HFF-Myc (cell line): ENCODE data around the gene CPNE7.

Experiments
- DNase-seq: peaks from one replicate; pipeline ENCODE4 v3.0.0-alpha.2; 2011; ENCODE audit warnings: low read depth; ENCODE audit errors: extremely low read depth
- H3K4me3 ChIP-seq: replicated peaks from 2 replicates; pipeline ENCODE4 v1.5.1; 2011; ENCODE audit warnings: low read depth, mild to moderate bottlenecking, control low read depth, low read length
- CTCF ChIP-seq: IDR thresholded peaks from 2 replicates; pipeline ENCODE4 v1.5.1; 2012; ENCODE audit warnings: mild to moderate bottlenecking, low read depth, low read length, control low read depth; ENCODE audit errors: missing control alignments

Gene CPNE7

GRCh38 chr16:89579351-89579750 is 3.8 kb downstream of the CPNE7 start:
- no peak for DNase-seq
- no peak overlapping the region for H3K4me3 ChIP-seq
- no peak for TF ChIP-seq CTCF

GRCh38 chr16:89581045-89581695 is 5.6 kb downstream of the CPNE7 start:
- DNase-seq: peak; percentile 80
- no peak for TF ChIP-seq CTCF
- no peak overlapping the region for H3K4me3 ChIP-seq

GRCh38 chr16:89581861-89582563 is 6.5 kb downstream of the CPNE7 start:
- DNase-seq: no peak
- no peak for TF ChIP-seq CTCF
- no peak overlapping the region for H3K4me3 ChIP-seq

GRCh38 chr16:89582614-89583196 is 7.1 kb downstream of the CPNE7 start:
- TF ChIP-seq CTCF: no peak
- DNase-seq: no peak
- no peak overlapping the region for H3K4me3 ChIP-seq

GRCh38 chr16:89583197-89583894 is 7.8 kb downstream of the CPNE7 start:
- no peak for DNase-seq
- no peak overlapping the region for H3K4me3 ChIP-seq
- TF ChIP-seq CTCF: no peak

GRCh38 chr16:89583895-89584644 is 8.5 kb downstream of the CPNE7 start:
- TF ChIP-seq CTCF: no peak
- H3K4me3 ChIP-seq: no peak overlapping the region
- DNase-seq: no peak
